Neuronal stem cell (in vitro differentiated cells): Measurements from ENCODE around the gene CAB39.

Experiments
- DNase-seq: peaks from one replicate; pipeline ENCODE4 v3.0.0-alpha.2; 2013; ENCODE audit warnings: low spot score
- H2AFZ ChIP-seq: one replicate; pipeline ENCODE4 v1.6.1; 2013; ENCODE audit warnings: mild to moderate bottlenecking, low read length, inconsistent platforms
- H2AK5ac ChIP-seq: 2 replicates; pipeline ENCODE4 v1.6.1; 2013; ENCODE audit warnings: low read depth, mild to moderate bottlenecking, inconsistent platforms, low read length, moderate library complexity, mixed read lengths
- H2BK120ac ChIP-seq: 2 replicates; pipeline ENCODE4 v1.6.1; 2013; ENCODE audit warnings: low read depth, mild to moderate bottlenecking, inconsistent platforms, low read length, moderate library complexity, mixed read lengths
- H2BK12ac ChIP-seq: one replicate; pipeline ENCODE4 v1.6.1; 2013; ENCODE audit warnings: low read length, inconsistent platforms
- H2BK15ac ChIP-seq: 2 replicates; pipeline ENCODE4 v1.6.1; 2013; ENCODE audit warnings: mild to moderate bottlenecking, low read length, inconsistent platforms, mixed read lengths
- H2BK5ac ChIP-seq: one replicate; pipeline ENCODE4 v1.6.1; 2013; ENCODE audit warnings: inconsistent platforms, mild to moderate bottlenecking, low read length, moderate library complexity
- H3K14ac ChIP-seq: one replicate; pipeline ENCODE4 v1.6.1; 2013; ENCODE audit warnings: low read length, inconsistent platforms
- H3K18ac ChIP-seq: 2 replicates; pipeline ENCODE4 v1.6.1; 2013; ENCODE audit warnings: low read length, inconsistent platforms
- H3K23ac ChIP-seq: 2 replicates; pipeline ENCODE4 v1.6.1; 2013; ENCODE audit warnings: low read depth, mild to moderate bottlenecking, mixed read lengths, low read length, inconsistent platforms; ENCODE audit not compliant: poor library complexity
- H3K27ac ChIP-seq: replicated peaks from 3 replicates; pipeline ENCODE4 v1.5.1; 2013; ENCODE audit warnings: low read length, inconsistent platforms
- H3K27me3 ChIP-seq, 3 experiments: 2 replicates each; pipeline ENCODE4 v1.6.1; 2013; ENCODE audit warnings: low read length in 3 of 3, mild to moderate bottlenecking in 2 of 3, inconsistent platforms in 1 of 3, low read depth in 1 of 3, mixed read lengths in 1 of 3, moderate library complexity in 1 of 3; ENCODE audit not compliant: control insufficient read depth in 3 of 3, insufficient read depth in 3 of 3
- H3K36me3 ChIP-seq, 2 donors: replicated peaks in 1 of 2; 2 replicates each; pipeline ENCODE4 v1.6.1; 2013; ENCODE audit warnings: low read length in 2 of 2; ENCODE audit not compliant: control insufficient read depth in 2 of 2, insufficient read depth in 2 of 2
- H3K4ac ChIP-seq: 2 replicates; pipeline ENCODE4 v1.6.1; 2013; ENCODE audit warnings: inconsistent platforms, mild to moderate bottlenecking, low read length, moderate library complexity
- H3K4me1 ChIP-seq, 2 donors: 1 replicate in 1 of 2; 2 replicates in 1 of 2; pipeline ENCODE4 v1.6.1; 2013; ENCODE audit warnings: low read length in 2 of 2, low read depth in 1 of 2; ENCODE audit not compliant: control insufficient read depth in 2 of 2, insufficient read depth in 1 of 2
- H3K4me2 ChIP-seq: one replicate; pipeline ENCODE4 v1.6.1; 2013; ENCODE audit warnings: mild to moderate bottlenecking, low read length, inconsistent platforms; ENCODE audit not compliant: insufficient read depth, poor library complexity, severe bottlenecking
- H3K4me3 ChIP-seq, 2 donors: 2 replicates each; pipeline ENCODE4 v1.5.1; 2013; ENCODE audit warnings: low read length in 2 of 2, mild to moderate bottlenecking in 2 of 2, inconsistent platforms in 1 of 2, moderate library complexity in 1 of 2
- H3K79me1 ChIP-seq: one replicate; pipeline ENCODE4 v1.6.1; 2013; ENCODE audit warnings: low read depth, mild to moderate bottlenecking, inconsistent platforms, low read length, moderate library complexity
- H3K9ac ChIP-seq: one replicate; pipeline ENCODE4 v1.6.1; 2013; ENCODE audit warnings: mild to moderate bottlenecking, low read depth, low read length, inconsistent platforms; ENCODE audit not compliant: poor library complexity
- H3K9me3 ChIP-seq, 2 donors: replicated peaks in 1 of 2; 2 replicates each; pipeline versions ENCODE3 to v1.6.1; 2013; ENCODE audit warnings: low read length in 2 of 2, mild to moderate bottlenecking in 2 of 2, inconsistent platforms in 1 of 2, low read depth in 1 of 2, mixed read lengths in 1 of 2, moderate library complexity in 1 of 2; ENCODE audit not compliant: control insufficient read depth in 2 of 2, insufficient read depth in 1 of 2
- H4K8ac ChIP-seq: one replicate; pipeline ENCODE4 v1.6.1; 2013; ENCODE audit warnings: low read depth, mild to moderate bottlenecking, inconsistent platforms, low read length, moderate library complexity
- H4K91ac ChIP-seq: one replicate; pipeline ENCODE4 v1.6.1; 2013; ENCODE audit warnings: low read length, low read depth, mild to moderate bottlenecking, inconsistent platforms; ENCODE audit not compliant: poor library complexity
- WGBS, 2 donors: extraction: QIAGEN DNeasy Blood & Tissue Kit; methylation state at CpG; one replicate each; pipeline ENCODE4 v1.1.7; 2013; ENCODE audit warnings: missing lambda C conversion rate in 2 of 2, mixed read lengths in 1 of 2; ENCODE audit not compliant: insufficient read length in 2 of 2, insufficient replicate concordance in 1 of 2; ENCODE audit errors: extremely low coverage in 2 of 2; 5-methylcytosine and 5-hydroxymethylcytosine counted together

CAB39 gene

DNA sequence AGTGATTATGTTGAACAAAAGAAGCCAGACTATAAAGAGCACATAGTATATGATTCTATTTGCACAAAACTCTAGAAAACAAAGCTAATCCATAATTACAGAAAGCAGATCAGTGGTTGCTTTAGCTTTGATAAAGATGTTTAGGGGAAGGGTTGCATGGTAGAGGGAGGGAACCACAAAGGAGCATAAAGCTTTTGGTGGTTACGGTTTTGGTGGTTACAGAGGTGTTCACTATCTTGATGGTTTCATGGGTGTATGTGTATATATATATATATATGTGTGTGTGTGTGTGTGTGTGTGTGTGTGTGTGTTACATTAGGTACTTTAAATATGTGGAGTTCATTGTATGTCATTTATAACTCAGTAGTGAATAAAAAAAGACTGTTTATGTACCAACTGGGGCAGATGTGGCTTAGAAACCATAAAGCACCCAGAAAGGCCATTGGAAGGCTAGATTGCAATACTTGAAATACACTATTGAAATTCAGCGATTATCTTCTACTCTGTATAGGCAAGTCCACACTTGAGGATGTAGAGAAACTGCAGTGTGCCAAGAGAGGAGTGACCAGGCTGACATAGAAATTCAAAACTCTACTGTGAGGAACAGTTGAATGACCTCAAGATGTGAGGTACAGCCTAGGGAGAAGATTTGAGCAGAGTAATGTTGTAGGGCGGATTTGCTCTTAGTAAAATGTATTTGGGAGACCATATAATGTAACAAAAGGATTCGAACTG is 60.6 kb downstream of the CAB39 start:
- H4K91ac ChIP-seq, result no peak overlapping the region
- DNase-seq, result no peak
- H3K18ac ChIP-seq, result no peak overlapping the region
- no peak overlapping the region for H3K4me3 ChIP-seq
- H3K14ac ChIP-seq, result no peak overlapping the region
- H2AK5ac ChIP-seq, result no peak overlapping the region
- no peak overlapping the region for H3K9ac ChIP-seq
- H3K4me2 ChIP-seq, result no peak overlapping the region
- H3K9me3 ChIP-seq, result no peaks in the 10 kb centered on the region
- no peak overlapping the region for H4K8ac ChIP-seq
- H2BK120ac ChIP-seq, result no peak overlapping the region
- H3K4ac ChIP-seq, result no peak overlapping the region
- no peak overlapping the region for H2AFZ ChIP-seq
- H3K4me1 ChIP-seq, result no peaks in the 10 kb centered on the region
- H3K27ac ChIP-seq, result no peak overlapping the region
- no peak overlapping the region for H2BK5ac ChIP-seq
- no peaks in the 10 kb centered on the region for H3K27me3 ChIP-seq
- H3K79me1 ChIP-seq, result peaks cover 3% of the 10 kb centered on the region
- no peak overlapping the region for H2BK15ac ChIP-seq
- H3K23ac ChIP-seq, result no peak overlapping the region
- no CpG with 5 or more reads among the region's 4 CpGs for WGBS, 2 donors
- H3K36me3 ChIP-seq, result peaks cover 0 to 18% of the 10 kb centered on the region in 2 donors
- no peak overlapping the region for H2BK12ac ChIP-seq

- Histone ChIP-seq H3K9me3 (no peaks in the 10 kb centered on the region), H3K4me3 (no peak overlapping the region), H3K4ac (no peak overlapping the region), H3K4me2 (no peak overlapping the region), H3K27me3 (no peaks in the 10 kb centered on the region), H2BK12ac (no peak overlapping the region), H3K79me1 (peaks cover 3% of the 10 kb centered on the region), H4K8ac (no peak overlapping the region), H3K18ac (no peak overlapping the region), H2BK5ac (no peak overlapping the region), H3K27ac (no peak overlapping the region), H3K4me1 (no peaks in the 10 kb centered on the region), H2AK5ac (no peak overlapping the region), H2BK120ac (no peak overlapping the region), H2AFZ (no peak overlapping the region), H2BK15ac (no peak overlapping the region), H3K9ac (no peak overlapping the region), H3K23ac (no peak overlapping the region), H4K91ac (no peak overlapping the region), H3K14ac (no peak overlapping the region), H3K36me3 (peaks cover 0 to 22% of the 10 kb centered on the region in 2 donors)
- WGBS, 2 donors, result no CpG with 5 or more reads among the region's 4 CpGs
- no peak for DNase-seq
These were observed 61.8 kb downstream of the CAB39 start for GRCh38 chr2:230774348-230774951.

DNA sequence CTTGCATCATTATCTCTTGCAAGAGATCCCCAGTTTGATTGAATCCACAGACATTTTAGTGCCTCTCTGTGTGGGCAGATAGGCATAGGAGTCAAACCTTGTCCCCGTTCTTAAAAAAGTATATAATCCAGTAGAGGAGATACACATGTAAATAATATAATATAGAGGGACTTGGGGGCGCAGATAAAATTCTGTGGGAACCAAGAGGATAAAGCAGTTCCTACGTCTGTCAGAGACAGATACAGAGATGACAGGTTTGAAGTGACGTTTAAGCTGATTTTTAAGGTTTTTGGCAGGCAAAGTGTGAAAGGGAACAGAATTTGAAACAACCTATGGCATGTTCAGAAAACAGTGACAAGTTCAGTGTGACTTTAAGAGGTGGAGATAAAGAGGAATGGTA is 63.1 kb downstream of the CAB39 start:
- no CpG with 5 or more reads among the region's 4 CpGs for WGBS, 2 donors
- H3K9me3 ChIP-seq, result no peaks in the 10 kb centered on the region
- no peak overlapping the region for H3K4me3 ChIP-seq

GRCh38 chr2:230777721-230778120 is 65.1 kb downstream of the CAB39 start:
- no peak overlapping the region for H2AK5ac ChIP-seq
- no peak overlapping the region for H2BK120ac ChIP-seq
- no peak overlapping the region for H3K14ac ChIP-seq
- H3K9ac ChIP-seq, result no peak overlapping the region
- no peak overlapping the region for H3K18ac ChIP-seq
- DNase-seq, result no peak
- no peaks in the 10 kb centered on the region for H3K27me3 ChIP-seq
- peaks cover 3% of the 10 kb centered on the region for H3K79me1 ChIP-seq
- H3K27ac ChIP-seq, result no peak overlapping the region
- H3K4ac ChIP-seq, result no peak overlapping the region
- H2BK12ac ChIP-seq, result no peak overlapping the region
- no peak overlapping the region for H2BK5ac ChIP-seq
- no peak overlapping the region for H4K91ac ChIP-seq
- H3K23ac ChIP-seq, result no peak overlapping the region
- H2AFZ ChIP-seq, result no peak overlapping the region
- H3K4me2 ChIP-seq, result no peak overlapping the region
- H3K4me3 ChIP-seq, result no peak overlapping the region
- no peak overlapping the region for H2BK15ac ChIP-seq
- no peaks in the 10 kb centered on the region for H3K4me1 ChIP-seq
- H3K9me3 ChIP-seq, result no peaks in the 10 kb centered on the region
- H4K8ac ChIP-seq, result no peak overlapping the region
- WGBS, 2 donors, result no CpG with 5 or more reads among the region's 3 CpGs
- peaks cover 0 to 20% of the 10 kb centered on the region in 2 donors for H3K36me3 ChIP-seq

More for the DNA sequence above, 63.1 kb downstream of the CAB39 start:
- H3K4me1 ChIP-seq, result no peaks in the 10 kb centered on the region
- H3K36me3 ChIP-seq, result peaks cover 0 to 20% of the 10 kb centered on the region in 2 donors
- no peak overlapping the region for H2BK120ac ChIP-seq
- H2BK12ac ChIP-seq, result no peak overlapping the region
- no peak overlapping the region for H3K23ac ChIP-seq
- H3K14ac ChIP-seq, result no peak overlapping the region
- H3K27ac ChIP-seq, result no peak overlapping the region
- no peak overlapping the region for H2BK15ac ChIP-seq
- H3K4ac ChIP-seq, result no peak overlapping the region
- no peak overlapping the region for H3K4me2 ChIP-seq
- no peak overlapping the region for H2AFZ ChIP-seq
- H2BK5ac ChIP-seq, result no peak overlapping the region
- H3K18ac ChIP-seq, result no peak overlapping the region
- peaks cover 3% of the 10 kb centered on the region for H3K79me1 ChIP-seq
- no peaks in the 10 kb centered on the region for H3K27me3 ChIP-seq
- no peak overlapping the region for H4K91ac ChIP-seq
- H3K9ac ChIP-seq, result no peak overlapping the region
- no peak overlapping the region for H2AK5ac ChIP-seq
- no peak overlapping the region for H4K8ac ChIP-seq
- no peak for DNase-seq
